Measurements from ENCODE around the gene CDV3.

Gene CDV3

GRCh38 chr3:133606342-133606741 is 32.9 kb downstream of the CDV3 start:
- no peak for DNase-seq (ENCODE audit: low read depth in 3 of 3)

GRCh38 chr3:133606902-133607301 is 33.4 kb downstream of the CDV3 start:
- DNase-seq (ENCODE audit: low read depth in 3 of 3) = no peak

- no peak for DNase-seq (ENCODE audit: low read depth in 3 of 3)
Observed at GRCh38 chr3:133607816-133608215, 34.3 kb downstream of the CDV3 start.

GRCh38 chr3:133608388-133608787 is 34.9 kb downstream of the CDV3 start:
- DNase-seq (ENCODE audit: low read depth in 3 of 3) = no peak

GRCh38 chr3:133610031-133610430 is 36.5 kb downstream of the CDV3 start:
- DNase-seq (ENCODE audit: low read depth in 3 of 3) = no peak

- no peak for DNase-seq (ENCODE audit: low read depth in 3 of 3)
Observed at GRCh38 chr3:133611534-133611933, 38.0 kb downstream of the CDV3 start.

GRCh38 chr3:133620066-133620784 is 46.7 kb downstream of the CDV3 start:
- no peak for DNase-seq (ENCODE audit: low read depth in 3 of 3)

GRCh38 chr3:133627789-133628188 is 54.3 kb downstream of the CDV3 start:
- no peak for DNase-seq (ENCODE audit: low read depth in 3 of 3)

- DNase-seq (ENCODE audit: low read depth in 3 of 3) = no peak
Observed at GRCh38 chr3:133629146-133629545, 55.7 kb downstream of the CDV3 start.

- DNase-seq (ENCODE audit: low read depth in 3 of 3) = no peak
Observed at GRCh38 chr3:133633439-133633838, 60.0 kb downstream of the CDV3 start.

All from stimulated activated CD4-positive, alpha-beta T cell treated with anti-CD3 and anti-CD28 coated beads, TNF-alpha, amount 100 ng/mL, for 4 hours (primary cell).